ENCODE results near the gene CDK8.

GRCh38 chr13:26255115-26255514, 1.2 kb downstream of the CDK8 start:
- TF ChIP-seq CTCF (conservative IDR thresholded peaks at IDR 0.05; ENCODE audit: low read length) (no peak), EZH2phosphoT487 (IDR thresholded peaks at IDR 0.05; ENCODE audit: borderline replicate concordance, low read depth, low read length) (no peak)
